ENCODE results near the gene MAPK7. TPM values are rescaled to one million over a fixed set of nuclear protein-coding genes. Genes with fewer than 3 reads are reported as not detected.
A peak's percentile ranks its signal among the peaks of the same experiment; 100 is the strongest.

MAPK7 gene
- total RNA-seq, 2 donors from 2014 or later: 22.3 to 43.1 TPM

DNA sequence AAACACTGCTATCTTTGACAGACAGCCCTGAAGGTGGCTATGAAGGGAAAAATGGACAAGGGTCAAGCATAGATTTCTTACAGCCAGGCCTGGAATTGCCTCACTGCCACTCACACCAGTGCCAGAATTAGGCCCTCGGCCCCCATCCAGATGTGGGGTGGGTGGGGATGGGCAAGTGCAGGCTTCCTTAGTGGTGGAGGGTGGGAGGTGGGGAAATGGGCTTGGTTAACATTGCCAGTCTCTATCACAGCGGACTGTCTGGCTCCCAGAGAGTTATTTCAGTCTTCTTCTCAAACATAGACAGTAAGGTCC, 40.6 kb upstream of the MAPK7 start:
- H3K36me3 ChIP-seq: no peaks in the 10 kb centered on the region
- no peaks in the 10 kb centered on the region for H3K9me3 ChIP-seq
- DNase-seq (ENCODE audit: low spot score): no peak
- H3K27ac ChIP-seq: no peak overlapping the region
- no peak overlapping the region for H3K4me3 ChIP-seq
- TF ChIP-seq POLR2A (IDR thresholded peaks at IDR 0.05) (no peak), POLR2AphosphoS5 (IDR thresholded peaks at IDR 0.05) (no peak)
- TF ChIP-seq, protein P1, sequence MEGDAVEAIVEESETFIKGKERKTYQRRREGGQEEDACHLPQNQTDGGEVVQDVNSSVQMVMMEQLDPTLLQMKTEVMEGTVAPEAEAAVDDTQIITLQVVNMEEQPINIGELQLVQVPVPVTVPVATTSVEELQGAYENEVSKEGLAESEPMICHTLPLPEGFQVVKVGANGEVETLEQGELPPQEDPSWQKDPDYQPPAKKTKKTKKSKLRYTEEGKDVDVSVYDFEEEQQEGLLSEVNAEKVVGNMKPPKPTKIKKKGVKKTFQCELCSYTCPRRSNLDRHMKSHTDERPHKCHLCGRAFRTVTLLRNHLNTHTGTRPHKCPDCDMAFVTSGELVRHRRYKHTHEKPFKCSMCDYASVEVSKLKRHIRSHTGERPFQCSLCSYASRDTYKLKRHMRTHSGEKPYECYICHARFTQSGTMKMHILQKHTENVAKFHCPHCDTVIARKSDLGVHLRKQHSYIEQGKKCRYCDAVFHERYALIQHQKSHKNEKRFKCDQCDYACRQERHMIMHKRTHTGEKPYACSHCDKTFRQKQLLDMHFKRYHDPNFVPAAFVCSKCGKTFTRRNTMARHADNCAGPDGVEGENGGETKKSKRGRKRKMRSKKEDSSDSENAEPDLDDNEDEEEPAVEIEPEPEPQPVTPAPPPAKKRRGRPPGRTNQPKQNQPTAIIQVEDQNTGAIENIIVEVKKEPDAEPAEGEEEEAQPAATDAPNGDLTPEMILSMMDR (IDR thresholded peaks at IDR 0.05): no peak
- H3K27me3 ChIP-seq (replicated peaks; ENCODE audit: insufficient read depth): no peaks in the 10 kb centered on the region
- intact Hi-C loops (cut with DNase I): no loop called here
- WGBS: 39% methylated on average over 2 of the region's 2 CpGs
- H3K4me1 ChIP-seq (replicated peaks): no peaks in the 10 kb centered on the region

DNA sequence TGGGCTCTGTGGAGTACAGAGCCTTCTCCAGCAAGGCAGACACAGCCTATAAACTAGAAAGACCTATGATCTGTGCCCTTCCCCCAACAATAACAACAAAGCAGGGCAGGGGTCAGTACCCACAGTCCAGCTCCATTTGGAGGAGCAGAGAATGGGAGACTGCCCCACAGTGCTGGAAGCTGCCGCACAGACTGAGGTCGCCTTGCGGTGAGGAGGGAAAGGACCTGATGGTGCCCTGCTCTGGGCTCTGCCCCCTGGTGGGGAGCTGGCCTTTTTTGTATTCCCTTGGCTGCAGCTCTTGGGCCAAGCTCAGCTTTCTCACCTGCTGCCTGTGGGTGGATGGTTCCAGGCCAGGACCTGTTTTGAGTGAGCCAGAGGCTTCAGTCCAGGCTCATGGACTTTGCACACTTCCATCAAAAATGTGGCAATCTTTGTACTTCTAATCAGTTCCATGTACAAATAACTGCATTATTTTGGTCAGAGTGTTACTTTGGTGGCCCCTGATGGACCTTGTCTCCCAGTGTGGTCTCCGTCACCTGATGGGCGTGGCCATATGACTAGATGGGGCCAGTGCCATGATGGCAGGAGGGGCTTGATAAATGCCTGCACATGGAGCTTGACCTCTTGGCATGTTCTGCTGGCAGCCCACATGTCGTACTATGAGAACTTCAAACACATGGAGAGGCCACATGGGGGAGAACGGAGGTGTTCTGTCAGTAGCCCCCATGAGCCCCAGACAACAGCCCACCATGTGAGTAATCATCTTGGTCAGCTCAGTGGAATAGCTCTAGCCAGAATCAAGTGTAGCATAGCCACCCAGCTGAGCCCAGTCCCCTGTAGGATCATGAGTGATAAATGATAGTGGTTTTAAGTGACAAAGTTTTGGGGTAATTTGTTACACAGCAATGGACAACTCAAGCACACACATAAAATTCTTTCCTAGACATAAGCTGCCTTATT, 40.0 kb upstream of the MAPK7 start:
- no peak overlapping the region for H3K27ac ChIP-seq

GRCh38 chr17:19339341-19339815, 38.9 kb upstream of the MAPK7 start:
- no peaks in the 10 kb centered on the region for H3K9me3 ChIP-seq
- WGBS: 58% methylated on average over 2 of the region's 2 CpGs
- no peak for DNase-seq (ENCODE audit: low spot score)
- intact Hi-C loops (cut with DNase I): no loop called here
- H3K36me3 ChIP-seq: no peaks in the 10 kb centered on the region
- H3K4me3 ChIP-seq: no peak overlapping the region
- H3K4me1 ChIP-seq (replicated peaks): no peaks in the 10 kb centered on the region
- TF ChIP-seq POLR2AphosphoS5 (IDR thresholded peaks at IDR 0.05): no peak
- TF ChIP-seq, protein P1 (IDR thresholded peaks at IDR 0.05): no peak
- no peak for TF ChIP-seq POLR2A (IDR thresholded peaks at IDR 0.05)
- H3K27me3 ChIP-seq (replicated peaks; ENCODE audit: insufficient read depth): no peaks in the 10 kb centered on the region
- H3K27ac ChIP-seq: no peak overlapping the region

More for the DNA sequence above, 40.0 kb upstream of the MAPK7 start:
- H3K9me3 ChIP-seq: no peaks in the 10 kb centered on the region
- no peaks in the 10 kb centered on the region for H3K27me3 ChIP-seq (replicated peaks; ENCODE audit: insufficient read depth)
- TF ChIP-seq POLR2A (IDR thresholded peaks at IDR 0.05): no peak
- TF ChIP-seq, protein P1 (IDR thresholded peaks at IDR 0.05): peak; percentile 62 to 86 (median 79)
- TF ChIP-seq POLR2AphosphoS5 (IDR thresholded peaks at IDR 0.05): peak; percentile 26
- no peaks in the 10 kb centered on the region for H3K4me1 ChIP-seq (replicated peaks)
- no peak overlapping the region for H3K4me3 ChIP-seq
- no peaks in the 10 kb centered on the region for H3K36me3 ChIP-seq
- intact Hi-C loops (cut with DNase I): no loop called here
- DNase-seq (ENCODE audit: low spot score): peak; percentile 75
- 70% methylated on average over 7 of the region's 7 CpGs for WGBS

- WGBS: 64% methylated on average over 7 of the region's 7 CpGs
- intact Hi-C loops (cut with DNase I): no loop called here
- no peak for DNase-seq (ENCODE audit: low spot score)
- H3K36me3 ChIP-seq: no peaks in the 10 kb centered on the region
- no peak for TF ChIP-seq POLR2AphosphoS5 (IDR thresholded peaks at IDR 0.05)
- TF ChIP-seq, protein P1 (IDR thresholded peaks at IDR 0.05): no peak
- no peak for TF ChIP-seq POLR2A (IDR thresholded peaks at IDR 0.05)
- no peak overlapping the region for H3K4me3 ChIP-seq
- peaks cover 4% of the 10 kb centered on the region for H3K4me1 ChIP-seq (replicated peaks)
- no peak overlapping the region for H3K27ac ChIP-seq
- no peaks in the 10 kb centered on the region for H3K27me3 ChIP-seq (replicated peaks; ENCODE audit: insufficient read depth)
- no peaks in the 10 kb centered on the region for H3K9me3 ChIP-seq
Measured at GRCh38 chr17:19341211-19341631, 37.1 kb upstream of the MAPK7 start.

All from prostate gland (tissue), 2 donors.